ENCODE measurements around the gene CAPZA1.
A peak's percentile ranks its signal among the peaks of the same experiment; 100 is the strongest.
"Not testable (repeated sequence)": the region's sequence is repeated elsewhere in the genome, so short reads cannot be mapped to it uniquely, and the experiment has no call there.

CAPZA1 gene

DNA sequence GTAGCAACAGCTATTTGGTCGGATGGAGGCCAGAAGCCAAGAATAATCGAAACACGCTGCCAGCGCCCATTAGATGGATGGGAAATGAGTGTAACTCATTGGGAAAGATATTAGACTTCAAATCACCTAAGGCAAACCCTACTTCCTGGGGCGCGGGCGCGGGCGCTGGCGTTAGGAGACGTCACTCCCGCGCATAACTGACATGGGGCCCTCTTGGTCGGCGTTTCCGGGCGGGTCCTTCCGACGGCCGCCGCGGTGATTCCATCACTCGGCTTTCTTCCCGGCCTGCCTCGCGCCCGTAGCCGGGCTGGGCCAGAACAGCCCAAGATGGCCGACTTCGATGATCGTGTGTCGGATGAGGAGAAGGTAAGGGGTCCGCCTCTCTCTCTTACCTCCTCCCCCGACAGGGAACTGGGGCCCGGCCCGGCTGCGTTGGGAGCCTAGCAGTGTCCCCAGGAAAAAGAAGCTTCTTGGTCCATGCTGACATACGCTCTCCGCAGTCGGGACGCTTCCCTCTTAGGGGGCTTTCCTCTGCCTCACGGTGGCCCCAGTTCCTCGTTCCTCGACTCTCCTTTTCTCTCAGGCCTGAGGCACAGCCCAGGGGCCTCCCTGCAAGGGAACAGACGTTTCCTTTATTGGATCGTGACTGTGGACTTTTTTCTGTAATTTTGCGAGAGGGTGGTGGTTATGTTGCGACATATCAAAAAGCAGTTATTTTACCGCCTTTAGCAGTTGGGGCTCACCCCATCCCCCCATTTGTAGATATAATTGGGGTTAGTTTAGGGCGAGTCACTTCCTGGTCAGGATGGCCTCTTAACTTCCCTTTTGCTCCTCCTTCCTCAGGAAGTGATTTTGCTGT is at the start of gene CAPZA1:
CAPZA1 (plus strand) TSS at position 315 of the 859 bp plus-strand sequence; CDS start at position 328, 13 bp downstream.
- DNase-seq: peak; percentile 83

DNA sequence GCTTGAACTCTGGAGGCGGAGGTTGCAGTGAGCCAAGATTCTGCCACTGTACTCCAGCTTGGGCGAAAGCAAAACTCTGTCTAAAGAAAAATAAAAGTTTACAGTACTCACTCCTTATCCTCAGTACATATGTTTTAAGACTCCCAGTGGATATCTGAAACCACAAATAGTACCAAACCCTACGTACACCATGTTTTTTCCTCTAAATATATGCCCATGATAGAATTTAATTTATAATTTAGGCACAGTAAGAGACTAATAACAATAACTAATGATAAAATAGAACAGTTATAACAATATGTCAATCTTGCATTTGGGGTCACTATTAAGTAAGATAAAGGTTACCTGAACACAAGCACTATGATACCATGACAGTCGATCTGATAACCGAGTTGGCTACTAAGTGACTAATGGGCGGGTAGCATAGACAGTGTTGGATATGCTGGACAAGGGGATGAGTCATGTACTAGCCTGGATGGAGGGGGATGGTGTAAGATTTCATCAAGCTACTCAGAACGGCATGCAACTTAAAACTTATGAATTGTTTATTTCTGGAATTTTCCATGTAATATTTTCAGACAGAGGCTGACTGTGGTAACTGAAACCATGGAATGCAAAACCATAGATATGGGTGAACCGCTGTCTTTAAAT is 44.4 kb upstream of the CAPZA1 start:
- DNase-seq: no peak

DNA sequence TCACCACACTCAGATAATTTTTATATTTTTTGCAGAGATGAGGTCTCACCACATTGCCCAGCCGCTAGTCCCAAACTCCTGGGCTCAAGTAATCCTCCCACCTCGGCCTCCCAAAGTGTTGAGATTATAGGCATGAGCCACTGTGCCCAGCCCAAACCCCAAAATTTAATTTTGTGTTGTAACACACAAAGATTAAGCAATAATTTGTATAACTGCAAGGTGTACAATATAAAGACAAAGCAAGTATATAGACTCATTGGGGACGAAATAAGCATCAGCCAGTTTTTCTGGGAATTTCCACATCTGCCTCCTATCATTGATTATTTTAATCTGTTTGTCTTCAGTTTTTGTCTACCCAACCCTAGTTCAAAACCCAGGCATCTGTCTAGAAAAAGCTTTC is 43.4 kb upstream of the CAPZA1 start:
- DNase-seq: no peak

DNA sequence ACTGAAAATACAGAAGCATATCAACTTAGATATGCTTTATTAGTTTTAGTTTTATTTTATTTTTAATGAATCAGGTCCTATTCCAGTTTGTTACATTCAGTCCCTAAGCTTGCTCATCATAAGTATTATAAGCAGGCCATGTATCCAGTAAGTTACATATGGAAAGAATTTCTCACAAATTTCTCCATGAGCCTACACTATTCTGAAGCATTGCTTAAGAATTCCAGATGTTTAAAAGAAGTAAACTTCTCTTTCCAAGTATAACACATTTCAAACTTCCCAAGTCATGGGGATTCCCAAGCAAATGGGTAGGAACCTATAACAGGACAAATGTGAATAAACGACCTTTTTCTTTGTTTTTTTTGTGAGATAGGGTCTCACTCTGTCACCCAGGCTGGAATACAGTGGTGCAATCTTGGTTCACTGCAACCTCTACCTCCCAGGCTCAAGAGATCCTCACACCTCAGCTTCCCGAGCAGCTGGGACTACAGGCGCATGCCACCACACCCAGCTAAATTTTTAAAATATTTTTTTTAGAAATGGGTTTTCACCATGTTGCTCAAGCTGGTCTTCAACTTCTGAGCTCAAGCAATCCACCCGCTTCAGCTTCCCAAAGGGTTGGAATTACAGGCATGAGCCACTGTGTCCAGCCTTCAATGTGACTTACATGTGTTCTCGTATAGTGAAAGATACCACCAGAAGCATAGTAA is 39.7 kb upstream of the CAPZA1 start:
- no peak for DNase-seq

DNA sequence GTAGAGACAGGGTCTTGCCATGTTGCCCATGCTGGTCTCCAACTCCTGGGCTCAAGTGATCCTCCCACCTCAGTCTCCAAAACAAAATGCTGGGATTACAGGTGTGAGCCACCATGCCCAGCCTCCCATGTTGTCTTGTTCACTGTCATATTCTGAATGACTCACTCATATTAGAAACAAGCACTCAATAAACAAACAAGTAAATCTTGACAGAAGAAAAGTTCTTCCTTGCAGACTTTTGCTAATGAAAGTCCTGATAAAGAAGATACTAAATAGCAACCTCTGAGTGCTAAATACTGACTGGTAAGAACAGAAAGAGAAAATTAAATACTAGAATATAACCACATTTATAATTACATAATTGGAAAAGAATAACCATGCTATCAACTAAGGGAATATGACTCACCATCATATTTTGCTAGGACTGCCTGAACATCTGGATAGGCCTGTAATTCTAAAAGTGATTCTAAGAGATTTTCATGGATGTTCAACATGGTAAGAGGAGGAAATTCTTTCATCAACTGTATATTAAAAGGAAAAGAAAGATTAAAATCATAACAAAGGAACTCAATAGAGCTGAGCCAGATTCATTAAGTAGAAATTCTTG is 37.9 kb upstream of the CAPZA1 start:
- DNase-seq: no peak

DNA sequence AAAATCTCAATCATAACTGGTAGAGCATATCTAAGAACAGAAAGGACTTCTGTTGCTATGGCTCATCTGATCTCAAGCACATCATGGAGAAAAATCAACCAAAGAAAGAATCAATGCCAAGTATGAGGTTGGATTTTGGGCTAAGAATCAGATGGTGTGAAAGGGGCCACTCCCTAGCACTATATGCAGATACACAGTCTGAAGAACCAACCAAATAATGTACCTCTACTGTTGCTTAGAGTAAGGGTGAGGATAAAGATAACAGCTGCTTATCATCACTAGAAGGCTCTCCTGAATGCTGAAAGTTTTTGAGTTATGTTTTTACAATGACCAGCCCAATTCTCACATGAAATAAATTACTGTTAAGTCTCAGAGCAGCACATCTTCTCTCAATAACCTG is 36.3 kb upstream of the CAPZA1 start:
- DNase-seq: no peak

DNA sequence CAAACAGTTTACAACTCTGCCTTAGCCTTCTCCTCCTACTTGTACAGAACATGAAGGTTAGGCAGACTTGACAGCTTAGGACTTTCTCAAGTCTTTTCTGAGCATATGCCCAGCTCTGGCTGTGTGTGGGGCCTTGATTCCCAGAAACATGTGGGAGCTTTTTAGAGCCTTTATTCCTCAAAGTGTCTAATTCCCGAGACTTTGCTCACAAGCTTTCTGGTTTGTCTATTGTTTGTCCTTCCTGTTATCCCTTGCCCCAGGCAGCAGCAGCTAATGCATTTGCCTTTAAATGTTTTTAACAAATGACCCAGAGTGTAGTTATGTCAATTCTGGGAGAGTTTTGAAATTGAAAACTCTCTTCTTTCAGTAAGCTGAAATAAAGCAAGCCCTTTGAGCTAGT is 29.9 kb upstream of the CAPZA1 start:
- no peak for DNase-seq

DNA sequence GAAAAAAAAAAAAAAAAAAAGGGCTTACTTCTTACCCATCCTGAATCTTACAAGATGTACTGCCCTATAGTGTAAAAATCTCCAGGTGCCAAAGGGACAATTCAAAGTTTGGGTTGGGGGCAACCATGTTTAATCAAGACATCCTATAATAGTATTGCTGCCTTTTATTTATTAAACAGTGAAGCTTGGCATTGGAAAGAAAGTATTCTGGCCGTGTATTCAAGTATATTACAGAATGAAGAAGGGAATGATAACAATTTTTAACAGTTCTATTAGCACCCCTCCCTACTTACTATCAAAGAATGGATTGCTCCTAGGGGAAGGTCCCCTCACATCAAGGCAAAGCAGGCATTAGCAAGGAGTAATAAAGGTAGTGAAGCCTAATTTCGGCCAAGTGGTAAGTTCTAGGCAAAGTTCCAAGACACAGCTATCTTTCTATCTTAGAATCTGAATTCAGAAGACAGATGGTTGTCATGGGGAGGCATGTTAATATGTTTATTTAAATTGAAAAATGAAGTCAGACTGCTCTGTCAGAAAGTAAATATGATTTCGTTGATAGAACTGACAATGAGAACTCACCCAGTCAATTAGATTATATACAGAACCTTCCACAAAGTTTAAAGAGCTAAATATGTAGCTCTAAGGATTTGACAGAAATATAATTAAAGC is 25.3 kb upstream of the CAPZA1 start:
- DNase-seq: no peak

DNA sequence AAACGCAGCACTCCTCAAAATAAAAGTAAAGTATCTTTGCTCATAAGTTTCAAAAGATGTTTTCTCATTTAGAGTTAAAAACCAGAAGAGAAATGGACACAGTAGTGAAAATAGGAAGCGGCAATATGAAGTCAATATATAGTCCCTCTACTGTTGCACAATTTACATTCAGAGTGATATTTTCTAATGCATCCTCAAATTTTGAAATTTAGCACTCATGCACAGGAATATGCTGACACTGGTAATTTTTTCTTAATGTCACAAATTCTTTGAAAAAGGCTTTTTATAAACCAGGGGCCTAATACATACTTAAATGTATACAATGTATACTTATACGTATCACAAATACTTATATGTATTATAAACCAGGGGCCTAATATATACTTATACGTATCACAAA is 20.2 kb upstream of the CAPZA1 start:
- no peak for DNase-seq

DNA sequence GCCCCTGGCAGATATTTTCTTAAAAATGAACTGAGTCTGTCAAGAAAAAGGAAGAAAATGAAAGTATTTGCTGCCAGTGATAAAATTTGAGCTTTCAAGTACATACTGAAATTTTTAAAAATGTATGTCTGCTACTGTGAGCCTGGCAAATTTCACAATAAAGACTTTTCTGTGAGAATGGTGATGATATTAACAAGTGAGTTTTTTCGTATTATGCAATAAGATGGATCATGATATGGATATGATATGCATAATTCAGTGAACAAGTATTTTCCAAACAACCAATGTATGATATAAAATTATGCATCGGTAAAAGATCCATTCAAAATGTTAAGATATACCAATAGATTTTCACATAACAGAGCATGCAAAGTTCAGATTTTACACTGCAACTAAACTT is 16.6 kb upstream of the CAPZA1 start:
- no peak for DNase-seq

DNA sequence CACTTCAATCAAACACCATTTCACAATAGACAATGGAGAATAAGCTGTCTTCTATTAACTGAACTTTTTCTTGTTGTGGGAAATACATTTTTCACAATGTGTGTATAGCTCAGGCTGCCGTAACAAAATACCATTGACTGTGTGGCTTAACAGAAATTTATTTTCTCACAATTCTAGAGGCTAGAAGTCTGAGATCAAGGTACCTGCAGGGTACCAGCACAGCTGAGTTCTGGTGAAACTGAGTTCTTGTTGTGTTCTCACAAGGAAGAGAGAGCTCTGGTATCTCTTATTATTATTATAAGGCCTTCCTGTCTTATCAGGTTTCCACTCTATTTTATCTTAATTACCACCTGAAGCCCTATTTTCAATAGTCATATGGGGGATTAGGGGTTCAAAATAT is 16.1 kb upstream of the CAPZA1 start:
- DNase-seq: no peak

DNA sequence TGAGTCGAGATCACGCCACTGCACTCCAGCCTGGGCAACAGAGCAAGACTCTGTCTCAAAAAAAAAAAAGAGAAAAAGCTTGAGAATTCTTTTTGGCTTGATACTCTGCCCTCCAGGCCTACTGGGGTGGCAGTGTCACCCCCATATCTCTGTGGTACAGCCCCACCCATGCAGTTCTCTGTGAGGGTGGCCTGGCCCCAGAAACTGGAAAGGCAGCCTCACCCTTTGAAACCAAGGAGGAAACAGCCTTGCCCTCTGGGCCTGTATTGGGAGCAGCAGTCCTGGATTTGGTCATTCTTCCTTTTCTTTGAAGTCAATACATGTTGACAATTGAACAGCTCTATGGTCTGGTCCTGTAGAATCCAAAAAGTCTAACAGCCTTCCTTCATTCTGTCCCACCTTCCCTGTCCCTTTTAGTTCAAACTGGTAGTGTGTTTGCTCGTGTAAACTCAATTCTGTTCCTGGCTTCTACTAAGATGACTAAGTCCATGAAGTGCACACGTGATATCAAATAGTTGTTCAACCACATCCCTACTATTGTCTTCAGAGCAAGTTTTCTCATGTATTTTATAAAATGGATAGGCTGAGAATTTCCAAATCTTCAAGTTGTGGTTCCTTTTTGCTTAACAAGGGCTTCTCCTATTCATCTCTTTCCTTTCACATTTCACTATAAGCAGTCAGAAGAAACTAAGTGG is 13.9 kb upstream of the CAPZA1 start:
- DNase-seq: no peak

DNA sequence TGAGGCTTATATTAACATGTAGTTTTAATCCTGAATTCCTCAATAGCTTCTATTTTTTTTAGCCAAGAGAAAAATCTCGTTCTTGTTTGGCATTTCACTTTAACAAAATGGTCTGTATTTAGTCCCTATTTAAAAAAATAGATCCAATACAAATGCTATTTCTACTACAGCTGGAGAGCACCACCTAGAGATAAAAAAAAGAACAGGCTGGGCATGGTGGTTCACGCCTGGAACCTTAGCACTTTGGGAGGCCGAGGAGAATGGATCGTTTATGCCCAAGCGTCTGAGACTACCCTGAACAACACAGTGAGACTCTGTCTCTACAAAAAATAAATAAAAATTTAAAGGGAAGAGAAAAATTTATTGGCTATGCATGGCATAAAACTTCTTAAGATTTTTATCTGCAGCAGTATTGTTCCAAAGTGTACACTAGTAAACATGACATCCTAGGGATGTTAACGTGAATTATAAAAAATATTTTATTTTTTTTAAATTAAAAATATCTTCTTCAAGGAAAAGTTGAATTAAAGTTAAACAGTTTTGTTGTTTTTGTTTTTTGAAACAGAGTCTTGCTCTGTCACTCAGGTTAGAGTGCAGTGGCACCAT is 5.1 kb upstream of the CAPZA1 start:
- DNase-seq: peak; percentile 20

DNA sequence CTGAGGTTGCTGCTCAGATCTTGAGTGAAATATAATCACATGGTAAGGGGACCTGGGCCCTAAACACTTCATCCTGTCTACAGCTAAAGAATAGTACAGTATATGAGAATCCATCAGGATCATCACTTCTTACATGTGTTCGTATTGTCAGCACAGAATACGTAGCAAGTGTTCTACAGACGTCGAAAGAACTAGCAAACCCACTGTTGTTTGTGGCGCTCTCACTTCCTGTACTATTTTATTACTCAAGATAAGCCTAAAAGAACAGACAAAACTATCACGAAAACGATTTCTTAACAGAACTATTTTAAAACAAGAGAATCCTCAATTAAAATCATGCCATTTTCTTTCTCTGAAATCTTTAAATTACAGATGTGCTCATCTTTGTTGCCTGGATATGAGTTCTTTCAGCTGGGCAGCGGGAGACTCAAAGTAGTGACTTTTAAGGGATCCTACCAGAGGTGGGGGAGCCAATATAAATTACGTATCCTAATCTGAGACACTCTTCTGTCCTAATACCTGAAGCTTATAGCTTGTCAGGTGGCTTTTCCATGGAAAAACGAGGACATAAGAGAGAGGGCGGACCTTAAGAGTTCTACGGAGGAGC is 1.4 kb upstream of the CAPZA1 start:
- no peak for DNase-seq

DNA sequence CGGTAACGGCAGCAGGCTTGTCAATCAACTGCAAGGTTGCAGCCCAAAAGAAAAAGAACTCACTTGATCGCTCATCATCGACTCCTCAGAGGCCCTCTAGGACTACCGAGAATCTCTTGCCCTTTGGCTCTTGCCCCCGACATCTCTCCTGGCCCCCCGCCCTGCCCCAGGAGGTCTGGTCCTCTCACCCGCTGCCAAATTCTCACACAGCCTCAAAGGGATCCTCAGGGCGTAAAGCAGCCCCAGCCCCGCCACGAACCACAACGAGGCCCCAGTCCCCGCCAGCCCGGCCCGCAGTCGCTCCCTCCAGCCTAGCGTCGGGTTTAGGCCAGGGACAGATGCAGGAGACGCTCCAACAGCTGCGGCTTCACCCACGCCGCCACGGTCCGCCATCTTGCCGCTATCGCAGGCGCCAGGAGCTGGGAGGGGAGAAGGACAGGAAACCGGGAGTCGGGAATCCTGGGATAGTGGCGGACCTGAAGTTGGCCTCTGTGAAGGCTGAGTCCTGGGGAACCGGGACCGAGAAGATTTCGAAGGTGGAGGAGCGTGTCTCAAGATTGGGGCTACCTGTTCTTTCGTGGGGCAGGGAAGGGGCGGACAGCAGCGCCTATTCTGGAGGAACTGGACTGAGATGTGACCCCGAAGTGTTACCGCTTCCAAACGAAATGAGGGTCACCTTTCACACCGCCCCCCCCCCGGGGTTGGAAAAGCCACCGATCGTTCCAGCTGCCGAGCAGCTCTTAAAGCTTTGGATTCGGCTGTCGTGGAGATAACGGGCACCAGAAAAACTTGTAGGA is 713 bp upstream of the CAPZA1 start, which contains the start of gene ST7L:
ST7L (minus strand) TSS at position 421 of the 797 bp plus-strand sequence; CDS start at position 393, 28 bp downstream.
- DNase-seq: peak; percentile 13

DNA sequence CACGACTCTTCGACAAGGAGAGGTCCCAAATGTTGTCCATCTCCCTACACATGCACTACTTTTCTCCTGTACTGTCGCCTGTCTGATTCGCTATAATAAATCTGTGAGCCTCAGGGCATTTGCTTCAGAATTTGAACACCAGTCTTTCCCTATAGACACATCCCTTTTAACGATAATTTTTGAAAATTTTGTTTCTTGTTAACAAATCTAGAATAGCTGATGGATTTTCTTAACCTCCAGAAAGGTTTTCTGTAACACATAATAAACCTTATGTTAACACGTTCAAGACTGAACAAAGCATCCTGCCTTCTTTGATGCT is 704 bp downstream of the CAPZA1 start:
- DNase-seq: no peak

DNA sequence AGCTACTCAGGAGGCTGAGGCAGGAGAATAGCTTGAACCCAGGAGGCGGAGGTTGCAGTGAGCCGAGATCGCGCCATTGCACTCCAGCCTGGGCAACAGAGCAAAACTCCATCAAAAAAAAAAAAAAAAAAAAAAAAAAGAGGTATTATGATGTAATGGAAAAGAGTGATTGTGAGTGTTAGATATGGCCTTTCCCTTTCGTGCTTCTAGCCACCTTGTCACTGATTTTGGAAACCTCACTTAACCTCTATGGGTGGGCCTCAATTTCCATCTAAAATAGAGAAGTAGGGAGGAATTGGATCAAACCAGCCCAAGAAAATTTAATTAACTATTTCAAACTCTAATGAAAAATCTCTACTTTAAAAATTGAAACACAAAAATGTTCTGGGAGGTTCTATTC is 4.9 kb downstream of the CAPZA1 start:
- not testable (repeated sequence) for DNase-seq

DNA sequence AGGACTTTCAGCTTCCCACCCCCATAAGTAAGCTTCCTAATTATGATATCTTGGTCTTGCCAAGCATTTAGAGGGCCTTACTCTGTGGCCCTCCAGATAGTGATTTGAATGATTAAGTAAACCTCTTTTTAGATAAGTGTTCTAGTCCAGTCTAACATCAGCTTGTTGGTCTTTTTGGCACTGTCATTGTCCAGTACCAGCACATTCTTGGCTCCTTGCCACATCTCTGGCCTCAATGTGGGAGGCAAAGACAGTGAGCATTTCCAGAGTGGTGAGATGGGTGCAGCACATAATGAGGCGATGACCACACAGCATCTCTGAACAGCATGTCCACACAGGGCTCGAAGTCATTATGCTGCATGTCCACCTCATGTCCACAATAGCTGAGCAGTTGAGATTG is 6.1 kb downstream of the CAPZA1 start:
- DNase-seq: no peak

DNA sequence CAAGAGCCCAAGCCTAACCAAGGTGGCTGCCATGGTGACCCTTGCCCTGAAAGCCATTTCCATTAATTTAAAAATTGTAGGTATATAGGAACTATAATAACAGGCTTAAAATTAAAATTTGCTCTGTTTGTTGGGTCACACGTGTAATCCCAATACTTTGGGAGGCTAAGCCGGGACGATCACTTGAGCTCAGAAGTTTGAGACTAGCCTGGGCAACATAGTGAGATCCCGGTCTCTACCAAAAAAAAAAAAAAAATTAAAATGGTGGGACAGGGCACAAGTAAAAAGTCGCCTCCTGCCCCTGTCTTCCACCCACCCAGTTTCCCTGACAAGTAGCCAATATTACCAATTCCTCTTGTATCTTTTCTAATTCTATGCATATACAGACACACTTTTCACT is 6.6 kb downstream of the CAPZA1 start:
- no peak for DNase-seq

DNA sequence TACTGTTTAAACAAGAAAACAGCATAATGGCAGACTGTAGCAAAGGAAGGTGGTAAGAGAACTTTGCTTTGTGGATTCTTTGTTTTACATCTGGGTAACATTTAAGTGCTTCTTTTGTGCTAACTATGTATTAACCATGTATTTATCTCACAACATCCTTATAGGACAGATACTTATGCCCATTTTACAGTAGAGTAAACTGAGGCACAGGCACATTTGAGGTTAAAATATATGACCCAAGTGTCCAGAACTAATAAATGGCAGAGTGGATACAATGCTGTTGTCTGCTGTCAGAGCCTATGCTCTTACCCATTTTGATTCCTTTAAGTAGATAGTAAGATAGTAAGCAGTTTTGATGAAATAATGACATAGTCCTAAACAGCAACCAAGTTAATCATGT is 7.3 kb downstream of the CAPZA1 start:
- DNase-seq: no peak

DNA sequence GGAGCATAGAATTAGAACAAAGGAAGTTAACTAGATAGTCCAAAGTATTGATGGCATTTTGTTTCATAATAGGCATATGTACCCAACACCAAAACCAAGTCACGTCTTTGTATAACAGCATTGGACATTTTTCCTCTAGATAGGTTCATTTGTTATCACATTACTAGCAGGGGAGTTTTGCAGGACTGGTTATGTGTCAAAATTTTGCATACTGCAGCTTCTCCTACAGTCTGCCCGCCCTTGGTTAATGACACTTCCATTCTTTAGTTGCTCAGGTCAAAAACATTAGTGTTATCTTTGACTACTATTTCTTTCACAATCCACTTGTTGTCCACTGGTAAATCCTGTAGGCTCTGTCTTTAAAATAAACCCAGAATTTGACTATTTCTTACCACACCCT is 8.9 kb downstream of the CAPZA1 start:
- no peak for DNase-seq
